H1 (cell line): Measurements from ENCODE around the gene METTL22. TPM values are rescaled to one million over a fixed set of nuclear protein-coding genes. Genes with fewer than 3 reads are reported as not detected.

Experiments
- BCL11A ChIP-seq, 2 experiments: IDR thresholded peaks; one replicate each; pipeline ENCODE4 v1.6.1; 2011; ENCODE audit warnings: low read depth in 2 of 2, low read length in 2 of 2, mild to moderate bottlenecking in 2 of 2
- NANOG ChIP-seq: IDR thresholded peaks from 2 replicates; pipeline ENCODE4 v1.6.1; 2011; ENCODE audit warnings: low read length, low read depth, mild to moderate bottlenecking, inconsistent platforms; ENCODE audit not compliant: insufficient read depth, poor library complexity, severe bottlenecking
- PHF8 ChIP-seq: fragments of 200-600 bp; sonication (generic); conservative IDR thresholded peaks from 2 replicates; pipeline ENCODE4 v1.7.1; 2012; ENCODE audit warnings: low read depth, mild to moderate bottlenecking, inconsistent platforms, low read length, moderate library complexity
- RNF2 ChIP-seq: fragments of 200-900, 300-1000 bp; sonication (generic); IDR thresholded peaks from 2 replicates; pipeline ENCODE4 v1.7.1; 2016; ENCODE audit warnings: borderline replicate concordance, low read depth, mild to moderate bottlenecking, antibody characterized with exemption, low read length; ENCODE audit not compliant: poor library complexity, severe bottlenecking; ENCODE audit errors: missing control alignments
- polyA plus RNA-seq, 7 experiments: library from polyadenylated mRNA; depleted of rRNA in 3 of 7; stranded (reverse) in 5 of 7; unstranded in 2 of 7; fragments of >200 nt in 5 of 7; fragments of 200-250 nt in 2 of 7; gene quantifications; 1 replicate in 5 of 7; 2 replicates in 1 of 7; 4 replicates in 1 of 7; pipeline versions ENCODE4 v1.2.1 to v1.2.3, GENCODE V29; 2011 to 2013; ENCODE audit warnings: missing spikeins in 2 of 7, mixed read lengths in 2 of 7
- total RNA-seq: library from RNA; stranded (reverse); fragmentation: NEBNext Ultra II Directional; extraction: Animal tissue kit (Norgen Biotek cat#: 25700); gene quantifications from 2 replicates; pipeline ENCODE4 v1.2.1, GENCODE V29; 2021

METTL22 gene
- total and polyA plus RNA-seq, 2 of the 8 experiments (the other 6 are each of a cell fraction or from before 2014, with no cell fraction given) = 56.7 to 85.2 TPM

DNA sequence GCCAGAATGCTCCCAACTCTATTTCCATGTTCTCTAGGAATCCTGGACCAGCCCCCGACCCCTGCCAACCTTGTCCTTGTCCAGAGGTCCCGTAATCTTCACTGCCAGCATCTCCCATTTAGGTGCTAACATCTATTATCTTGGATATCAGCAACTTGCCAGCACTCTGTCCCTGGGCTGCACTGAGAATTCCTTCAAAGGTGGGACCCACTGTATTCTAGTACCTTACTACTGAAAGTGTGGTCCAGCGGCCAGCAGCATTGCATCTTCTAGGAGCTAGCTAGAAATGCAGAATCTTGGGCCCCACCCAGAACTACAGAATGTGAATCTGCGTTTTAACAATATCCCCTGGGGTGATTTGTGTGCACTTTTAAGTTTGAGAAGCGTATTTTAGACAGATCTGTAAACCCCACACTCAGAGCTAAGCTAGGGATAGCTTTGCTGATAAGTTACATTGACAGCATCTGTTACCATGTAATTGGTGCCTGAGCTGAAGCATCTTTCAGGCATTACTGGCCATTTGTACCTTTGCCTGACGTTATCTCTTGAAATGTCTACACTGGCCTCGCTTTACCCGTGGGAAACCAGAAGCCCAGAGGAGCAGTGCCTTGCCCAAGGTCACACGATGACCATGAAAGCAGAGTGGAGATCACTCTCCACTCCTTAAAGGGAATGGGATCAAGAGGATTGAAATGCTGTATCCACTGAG is 61.2 kb downstream of the METTL22 start (continued):
- TF ChIP-seq RNF2 (no peak), BCL11A (IDR thresholded peaks at IDR 0.05; ENCODE audit: low read depth in 2 of 2, low read length in 2 of 2) (no peak), PHF8 (no peak), NANOG (no peak)
